ENCODE results near the gene CDKL1.
A peak's percentile ranks its signal among the peaks of the same experiment; 100 is the strongest.
"Not testable (repeated sequence)": the region's sequence is repeated elsewhere in the genome, so short reads cannot be mapped to it uniquely, and the experiment has no call there.

CDKL1 gene

DNA sequence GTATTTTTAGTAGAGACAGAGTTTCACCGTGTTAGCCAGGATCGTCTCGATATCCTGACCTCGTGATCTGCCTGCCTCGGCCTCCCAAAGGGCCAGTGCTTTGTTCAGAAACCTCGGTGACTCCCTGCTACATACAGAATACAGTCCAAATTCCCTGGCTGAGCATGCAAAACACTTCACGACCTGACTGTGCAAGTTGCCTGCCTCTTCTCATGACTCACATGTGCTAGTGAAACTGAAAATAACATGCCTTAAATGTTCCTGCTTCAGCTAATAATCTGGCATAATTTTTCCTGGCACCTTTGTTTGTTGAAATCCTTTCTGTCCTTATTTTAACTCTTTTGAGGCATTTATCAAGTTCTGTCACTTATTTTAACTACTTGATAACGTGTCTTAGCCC, 76.4 kb downstream of the CDKL1 start:
- no peak for DNase-seq

GRCh38 chr14:50319721-50320120, 77.0 kb downstream of the CDKL1 start:
- DNase-seq: no peak

DNA sequence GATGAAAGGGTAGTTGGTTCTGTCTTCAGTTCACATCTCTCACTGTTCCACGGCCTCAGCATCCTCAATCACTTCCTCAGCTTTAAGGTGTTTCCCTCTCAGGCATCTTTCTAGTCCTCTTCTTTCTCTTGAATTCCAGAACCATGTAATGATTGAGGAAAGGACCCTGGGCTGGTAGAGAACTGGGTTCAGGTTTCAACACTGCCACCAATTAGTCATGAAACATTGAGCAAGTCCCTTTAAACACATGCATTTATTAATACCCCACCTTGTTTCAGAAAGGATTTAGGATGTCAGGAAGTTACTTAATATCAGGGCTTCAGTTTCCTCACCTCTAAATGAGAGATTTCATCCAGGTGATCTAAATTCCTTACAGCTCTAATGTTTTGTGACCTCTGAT, 77.4 kb downstream of the CDKL1 start:
- DNase-seq: no peak

- DNase-seq: peak; percentile 25
Observed at GRCh38 chr14:50318031-50318626, 78.6 kb downstream of the CDKL1 start.

GRCh38 chr14:50314098-50314497, 82.6 kb downstream of the CDKL1 start:
- not testable (repeated sequence) for DNase-seq

GRCh38 chr14:50312734-50313054, 84.0 kb downstream of the CDKL1 start:
- peak; percentile 82 for DNase-seq

- DNase-seq: peak; percentile 95
Observed at GRCh38 chr14:50311972-50312733, 84.5 kb downstream of the CDKL1 start, which contains the start of the genes DMAC2L and L2HGDH. DMAC2L (plus strand) TSS chr14:50312324; CDS start chr14:50321488, 9,164 bp downstream. L2HGDH (minus strand) TSS chr14:50312229; CDS start chr14:50312150, 79 bp downstream.

DNA sequence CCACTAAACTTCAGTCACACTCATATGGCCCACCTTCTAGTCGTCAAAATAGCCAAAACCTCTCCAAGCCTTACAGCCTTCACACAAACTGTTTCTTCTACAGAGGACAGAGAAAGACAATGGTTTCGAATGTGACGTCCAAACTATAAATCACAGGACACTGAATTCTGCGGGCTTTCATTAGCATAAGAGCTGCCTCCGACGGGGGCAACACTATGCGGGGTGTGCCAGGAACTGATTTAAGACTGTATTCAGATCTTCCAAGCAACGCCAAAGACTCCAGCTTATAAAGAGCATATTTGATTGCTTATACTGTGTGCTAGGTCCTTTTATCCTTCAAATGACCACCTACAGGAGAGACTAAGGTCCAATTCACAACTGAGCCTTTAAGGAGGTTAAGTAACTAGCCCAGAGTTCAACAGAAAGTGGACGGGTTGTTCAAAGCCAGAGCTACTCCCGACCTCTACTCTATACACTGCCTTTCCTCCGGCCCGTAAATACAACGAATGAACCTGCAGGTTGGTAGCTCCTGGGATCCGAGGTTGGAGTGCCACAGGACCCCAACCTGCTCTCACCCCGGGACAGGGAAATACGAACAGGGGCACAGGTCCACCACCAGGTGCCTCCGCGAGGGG, 85.2 kb downstream of the CDKL1 start:
- DNase-seq: peak; percentile 91

DNA sequence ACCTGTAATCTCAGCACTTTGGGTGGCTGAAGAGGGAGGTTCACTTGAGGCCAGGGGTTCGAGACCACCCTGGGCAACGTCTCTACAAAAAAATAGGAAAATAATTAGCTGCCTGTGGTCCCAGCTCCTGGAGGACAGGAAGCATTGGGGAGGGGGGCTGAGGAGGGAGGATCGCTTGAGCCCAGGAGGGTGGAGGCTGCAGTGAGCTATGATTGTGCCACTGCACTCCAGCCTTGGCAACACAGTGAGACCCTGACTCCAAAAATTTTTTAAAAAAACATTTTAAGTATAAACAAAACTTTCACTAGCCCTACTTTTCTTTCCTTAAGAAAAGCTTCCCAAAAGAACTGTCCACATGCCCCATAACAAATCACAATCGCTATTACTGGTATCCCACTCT, 86.2 kb downstream of the CDKL1 start:
- DNase-seq: no peak

GRCh38 chr14:50308363-50308915, 88.2 kb downstream of the CDKL1 start:
- no peak for DNase-seq

- peak; percentile 12 for DNase-seq
Observed at GRCh38 chr14:50303744-50304471, 92.8 kb downstream of the CDKL1 start.

- DNase-seq: no peak
Observed at GRCh38 chr14:50301914-50302313, 94.8 kb downstream of the CDKL1 start.

DNA sequence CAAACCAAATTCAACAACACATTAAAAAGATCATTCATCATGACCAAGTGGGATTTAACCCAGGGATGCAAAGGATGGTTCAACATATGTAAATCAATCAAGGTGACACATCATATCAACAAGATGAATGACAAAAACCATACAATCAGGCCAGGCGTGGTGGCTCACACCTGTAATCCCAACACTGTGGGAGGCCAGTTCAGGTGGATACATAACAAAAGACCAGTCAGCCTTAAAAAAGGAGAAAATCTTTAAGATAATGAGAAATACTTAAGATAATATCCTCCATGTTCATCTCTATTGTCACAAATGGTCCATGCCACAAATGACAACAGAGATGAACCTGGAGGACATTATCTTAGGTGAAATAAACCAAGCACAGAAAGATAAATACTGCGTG, 97.1 kb downstream of the CDKL1 start:
- DNase-seq: no peak

GRCh38 chr14:50290306-50290705, 106.4 kb downstream of the CDKL1 start:
- no peak for DNase-seq

DNA sequence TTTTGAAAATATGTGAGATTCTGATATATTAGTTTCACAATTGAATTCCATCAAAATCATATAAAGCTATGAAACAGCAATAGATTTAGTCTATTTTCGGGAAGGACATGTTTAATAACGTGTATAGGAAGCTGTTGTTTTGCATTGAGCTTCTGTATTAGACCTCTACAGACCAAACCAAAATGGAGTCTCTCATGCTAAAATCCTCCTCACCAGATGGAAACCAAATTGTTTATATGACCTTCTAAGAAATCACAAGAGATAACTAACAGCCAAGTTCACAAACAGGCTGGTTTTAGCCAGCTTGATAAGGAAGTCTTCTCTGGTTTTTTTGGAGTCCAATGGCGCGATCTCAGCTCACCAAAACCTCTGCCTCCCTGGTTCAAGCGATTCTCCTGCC, 108.5 kb downstream of the CDKL1 start:
- DNase-seq: no peak

DNA sequence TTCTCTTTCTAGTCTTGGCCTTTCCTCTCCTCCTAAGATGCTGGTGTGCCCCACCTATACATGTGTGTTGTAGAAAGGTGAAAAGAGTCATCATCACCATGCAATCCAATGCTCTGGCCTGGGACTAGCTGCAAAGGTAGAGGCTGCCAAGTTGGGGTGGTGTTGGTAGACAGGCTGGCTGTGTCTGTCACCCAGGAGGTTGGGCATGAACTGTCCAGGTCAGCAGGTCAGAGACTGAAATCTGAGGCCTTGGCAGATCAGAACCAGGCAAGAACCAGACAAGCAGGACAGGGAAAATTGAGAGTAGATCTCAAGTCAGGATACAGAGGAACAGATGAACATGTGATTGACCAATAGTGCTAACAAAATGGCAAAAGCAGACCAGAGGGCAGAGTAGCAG, 110.8 kb downstream of the CDKL1 start:
- DNase-seq: no peak

Data from NCI-H510A treated with DMSO at 0.1 percent for 48 hours (cell line).